Activated naive CD4-positive, alpha-beta T cell treated with anti-CD3 and anti-CD28 coated beads, Interleukin-2, amount 50 U/mL, for 72 hours (primary cell): ENCODE measurements around the gene CIDEB. TPM values are rescaled to one million over a fixed set of nuclear protein-coding genes. Genes with fewer than 3 reads are reported as not detected.
A peak's percentile ranks its signal among the peaks of the same experiment; 100 is the strongest.

Experiments
- ATAC-seq, 2 donors: fragments of 150-1000 bp; cut with Tn5 transposase; 2 replicates each; pipeline ENCODE4 v1.10.0; 2021; ENCODE audit warnings: mild to moderate bottlenecking in 2 of 2, moderate library complexity in 2 of 2
- DNase-seq, 2 donors: peaks; one replicate each; pipeline ENCODE4 v3.0.0; 2021 to 2022; ENCODE audit warnings: low spot score in 2 of 2
- H3K27ac Mint-ChIP-seq, 2 donors: one replicate each; pipeline ENCODE4 v1.8.0; 2022; ENCODE audit warnings: mild to moderate bottlenecking in 2 of 2, mixed read lengths in 2 of 2
- H3K36me3 Mint-ChIP-seq, 2 donors: one replicate each; pipeline ENCODE4 v1.8.0; 2022; ENCODE audit warnings: mixed read lengths in 2 of 2
- H3K9me3 Mint-ChIP-seq, 2 donors: one replicate each; pipeline ENCODE4 v1.8.0; 2022; ENCODE audit warnings: mixed read lengths in 2 of 2
- total RNA-seq, 2 donors: library from RNA; stranded (reverse); gene quantifications; one replicate each; pipeline ENCODE4 v1.2.3, GENCODE V29; 2022

The CIDEB gene
- total RNA-seq, 2 donors from 2014 or later, result 6.9 to 17.0 TPM

GRCh38 chr14:24285351-24285750 is 22.4 kb downstream of the CIDEB start:
- no peak for DNase-seq
- Mint-ChIP-seq H3K27ac (no peak overlapping the region), H3K36me3 (peaks cover 1 to 4% of the 10 kb centered on the region in 2 donors), H3K9me3 (no peaks in the 10 kb centered on the region)
- ATAC-seq, result no peak

- Mint-ChIP-seq H3K9me3 (no peaks in the 10 kb centered on the region), H3K27ac (no peak overlapping the region), H3K36me3 (no peaks in the 10 kb centered on the region)
- DNase-seq (no peak), ATAC-seq (no peak)
Observed at GRCh38 chr14:24284501-24285035, 23.2 kb downstream of the CIDEB start.

DNA sequence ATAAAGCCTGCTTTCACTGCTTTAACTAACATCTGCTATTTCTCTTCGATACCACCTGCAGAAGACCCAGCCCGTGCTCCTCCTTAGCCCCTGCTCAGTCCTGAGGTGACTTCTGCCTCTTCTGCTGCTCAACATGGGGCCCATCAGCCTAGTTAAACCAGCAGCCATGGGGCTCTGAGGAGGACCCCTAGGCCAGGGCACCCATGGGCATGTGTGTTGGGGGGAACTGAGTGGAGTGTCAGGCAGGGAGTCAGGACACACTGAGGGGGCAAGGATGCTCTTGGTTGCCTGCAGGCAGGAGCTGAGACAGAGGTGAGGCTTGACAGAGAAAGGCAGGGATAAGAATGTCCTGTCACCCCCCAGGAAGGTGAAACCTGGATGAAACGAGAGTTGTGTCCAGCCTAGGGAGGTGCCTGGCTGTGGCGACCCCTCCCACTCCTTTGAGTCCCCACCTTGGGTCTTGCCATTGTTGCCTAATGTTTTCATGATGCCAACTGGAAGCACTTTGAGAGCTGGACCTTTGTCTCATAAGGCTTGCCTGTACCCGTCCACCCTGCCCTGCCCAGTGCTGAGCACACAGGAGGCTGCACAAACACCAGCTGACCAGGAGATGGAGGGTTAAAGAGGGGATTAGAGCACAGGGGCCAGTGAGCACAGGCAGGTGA is 23.8 kb downstream of the CIDEB start:
- Mint-ChIP-seq H3K27ac (no peak overlapping the region), H3K36me3 (no peaks in the 10 kb centered on the region), H3K9me3 (no peaks in the 10 kb centered on the region)
- DNase-seq, result no peak
- ATAC-seq, result no peak

DNA sequence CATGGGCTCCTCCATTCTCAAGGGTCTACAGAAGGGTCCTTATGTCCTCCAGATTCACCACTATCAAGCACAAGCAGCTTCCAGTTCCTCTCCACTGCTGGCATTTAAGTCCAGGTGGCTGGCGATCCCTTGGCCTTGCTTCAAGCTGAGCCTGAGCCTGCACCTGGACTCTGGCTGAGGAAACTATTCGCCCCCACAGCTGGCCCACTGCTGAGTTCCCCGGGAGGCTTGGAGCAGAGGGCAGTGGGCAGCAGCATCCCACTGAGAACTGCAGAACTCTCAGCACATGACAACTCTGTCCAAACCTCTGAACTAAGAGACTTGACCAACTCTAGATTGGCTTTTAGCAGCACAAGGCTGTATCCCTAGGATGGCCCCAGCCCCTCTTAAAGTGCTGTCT is 25.0 kb downstream of the CIDEB start:
- DNase-seq (no peak), ATAC-seq (no peak)
- peaks cover 4 to 8% of the 10 kb centered on the region in 2 donors for H3K36me3 Mint-ChIP-seq
- no peak overlapping the region for H3K27ac Mint-ChIP-seq
- H3K9me3 Mint-ChIP-seq, result peaks cover 0 to 8% of the 10 kb centered on the region in 2 donors

DNA sequence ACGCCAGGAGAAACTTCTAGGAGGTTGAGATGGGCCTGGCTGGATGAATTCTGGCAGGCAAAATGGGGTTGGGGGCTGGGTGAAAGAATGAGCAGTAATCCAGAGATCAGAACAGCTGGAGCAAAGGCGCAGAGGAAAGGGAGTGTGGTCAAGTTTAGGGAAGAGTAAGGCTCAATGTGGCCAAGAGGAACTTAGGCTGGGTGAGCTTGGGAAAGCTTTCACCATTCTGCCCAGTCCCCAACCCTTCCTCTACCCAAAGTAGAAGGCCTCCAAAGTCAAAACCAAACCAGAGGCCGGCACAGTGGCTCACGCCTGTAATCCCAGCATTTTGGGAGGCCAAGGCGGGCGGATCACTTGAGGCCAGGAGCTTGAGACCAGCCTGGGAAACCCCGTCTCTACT is 26.1 kb downstream of the CIDEB start:
- Mint-ChIP-seq H3K36me3 (peaks cover 4 to 8% of the 10 kb centered on the region in 2 donors), H3K27ac (no peak overlapping the region), H3K9me3 (peaks cover 0 to 8% of the 10 kb centered on the region in 2 donors)
- ATAC-seq, result no peak
- DNase-seq, result no peak

GRCh38 chr14:24280797-24281460 is 26.8 kb downstream of the CIDEB start:
- DNase-seq (no peak), ATAC-seq (no peak)
- Mint-ChIP-seq H3K9me3 (peaks cover 0 to 8% of the 10 kb centered on the region in 2 donors), H3K27ac (peak overlapping the region in 1 of 2 donors; percentile 15), H3K36me3 (peaks cover 4 to 8% of the 10 kb centered on the region in 2 donors)

DNA sequence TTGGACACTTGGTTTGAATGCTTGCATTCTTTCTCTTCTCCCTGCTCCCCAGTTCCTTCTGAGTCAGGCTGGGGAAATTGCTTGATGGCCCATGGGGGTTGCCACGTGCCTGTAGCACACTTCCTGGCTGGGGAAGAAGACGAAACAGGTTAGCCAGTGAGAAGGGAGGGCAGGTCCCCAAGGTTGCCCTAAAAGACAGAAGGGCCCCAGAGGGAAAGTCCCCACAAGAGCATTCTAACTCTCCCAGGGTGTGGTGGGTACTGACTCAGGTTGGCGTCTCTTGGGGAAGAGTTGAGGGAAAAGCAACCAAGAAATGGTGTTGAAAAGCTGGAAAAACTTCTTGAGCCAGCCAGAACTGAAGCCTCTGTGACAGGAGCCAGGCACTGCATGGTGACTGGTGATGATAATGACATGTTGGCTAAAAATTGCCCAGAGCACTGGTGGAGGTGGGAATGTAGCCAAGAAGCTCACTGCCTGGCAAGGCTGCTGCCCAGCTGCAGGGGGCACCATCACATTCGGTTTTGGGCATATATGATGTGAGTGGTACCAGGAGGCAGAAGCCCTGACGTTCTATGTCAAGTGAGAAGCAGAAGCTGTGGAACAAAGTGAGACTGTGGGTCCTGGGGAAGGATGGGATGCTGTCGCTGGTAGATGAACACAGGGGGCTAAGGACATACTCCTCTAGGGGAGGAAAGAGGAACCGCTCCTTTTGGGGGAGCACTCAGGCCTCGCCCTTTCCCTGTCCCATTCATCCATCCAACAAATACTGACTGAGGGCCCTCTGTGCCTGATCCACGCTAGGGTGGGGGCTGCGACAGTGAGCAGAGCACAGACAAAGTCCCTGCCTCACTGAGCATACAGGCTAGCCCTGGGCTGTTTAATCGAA is 28.2 kb downstream of the CIDEB start:
- H3K36me3 Mint-ChIP-seq, result peaks cover 4 to 8% of the 10 kb centered on the region in 2 donors
- peak overlapping the region; percentile 23 to 37 for H3K27ac Mint-ChIP-seq
- DNase-seq, result peak; percentile 25 to 78
- ATAC-seq, result peak; percentile 77 to 98
- peaks cover 0 to 8% of the 10 kb centered on the region in 2 donors for H3K9me3 Mint-ChIP-seq

DNA sequence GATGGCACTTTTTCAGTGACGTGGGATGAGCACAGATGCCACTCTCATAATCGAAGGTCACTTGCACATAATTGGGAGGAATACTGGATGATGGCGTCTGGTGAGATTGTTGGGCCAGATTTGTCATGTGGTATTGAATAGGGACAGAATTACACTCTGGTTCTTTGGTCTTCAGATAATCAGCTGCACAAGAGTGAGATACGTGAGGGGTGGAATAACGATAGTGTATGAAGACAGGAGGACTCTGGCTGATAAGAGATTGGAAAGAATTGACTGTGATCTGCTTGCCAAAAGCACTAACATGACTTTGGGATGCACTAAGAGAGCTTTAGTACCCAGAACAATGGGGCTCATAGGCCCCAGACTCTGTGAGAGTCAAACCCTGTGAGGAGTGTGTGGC is 29.4 kb downstream of the CIDEB start:
- peak overlapping the region; percentile 23 to 73 for H3K27ac Mint-ChIP-seq
- no peak for ATAC-seq

GRCh38 chr14:24277606-24278321 is 30.0 kb downstream of the CIDEB start:
- H3K9me3 Mint-ChIP-seq, result peaks cover 0 to 8% of the 10 kb centered on the region in 2 donors
- ATAC-seq (no peak), DNase-seq (no peak)
- H3K36me3 Mint-ChIP-seq, result peaks cover 4 to 8% of the 10 kb centered on the region in 2 donors
- H3K27ac Mint-ChIP-seq, result peak overlapping the region; percentile 23 to 45

More for the DNA sequence above, 29.4 kb downstream of the CIDEB start:
- Mint-ChIP-seq H3K9me3 (peaks cover 0 to 8% of the 10 kb centered on the region in 2 donors), H3K36me3 (peaks cover 4 to 8% of the 10 kb centered on the region in 2 donors)
- DNase-seq, result no peak

DNA sequence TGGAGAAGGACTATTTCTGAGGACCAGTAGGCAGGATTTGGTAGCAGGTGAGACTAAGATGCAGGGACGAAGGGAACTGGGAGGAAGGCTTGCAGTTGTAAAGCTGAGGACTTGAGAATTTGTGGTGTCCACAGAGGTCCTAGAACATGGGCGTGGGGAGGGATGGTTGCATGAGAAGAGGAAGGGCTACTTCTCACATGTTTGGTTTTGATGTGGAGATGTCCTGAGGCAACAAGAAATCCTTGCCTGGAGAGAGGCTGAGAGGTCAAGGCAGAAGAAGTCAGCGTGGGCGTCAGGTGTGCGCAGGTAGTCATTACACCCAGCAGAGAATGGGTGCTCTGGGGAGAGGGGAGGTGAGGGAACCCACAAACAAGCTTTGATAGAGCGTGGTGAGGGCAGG is 30.7 kb downstream of the CIDEB start:
- no peak for ATAC-seq
- H3K9me3 Mint-ChIP-seq, result peaks cover 0 to 8% of the 10 kb centered on the region in 2 donors
- peaks cover 4 to 8% of the 10 kb centered on the region in 2 donors for H3K36me3 Mint-ChIP-seq
- no peak overlapping the region for H3K27ac Mint-ChIP-seq
- DNase-seq, result no peak

- H3K36me3 Mint-ChIP-seq, result peaks cover 4 to 8% of the 10 kb centered on the region in 2 donors
- H3K27ac Mint-ChIP-seq, result peak overlapping the region; percentile 45 to 73
- DNase-seq (peak; percentile 54 to 70), ATAC-seq (peak; percentile 71 to 77)
- H3K9me3 Mint-ChIP-seq, result peaks cover 0 to 8% of the 10 kb centered on the region in 2 donors
Observed at GRCh38 chr14:24274101-24274543, 33.7 kb downstream of the CIDEB start.

DNA sequence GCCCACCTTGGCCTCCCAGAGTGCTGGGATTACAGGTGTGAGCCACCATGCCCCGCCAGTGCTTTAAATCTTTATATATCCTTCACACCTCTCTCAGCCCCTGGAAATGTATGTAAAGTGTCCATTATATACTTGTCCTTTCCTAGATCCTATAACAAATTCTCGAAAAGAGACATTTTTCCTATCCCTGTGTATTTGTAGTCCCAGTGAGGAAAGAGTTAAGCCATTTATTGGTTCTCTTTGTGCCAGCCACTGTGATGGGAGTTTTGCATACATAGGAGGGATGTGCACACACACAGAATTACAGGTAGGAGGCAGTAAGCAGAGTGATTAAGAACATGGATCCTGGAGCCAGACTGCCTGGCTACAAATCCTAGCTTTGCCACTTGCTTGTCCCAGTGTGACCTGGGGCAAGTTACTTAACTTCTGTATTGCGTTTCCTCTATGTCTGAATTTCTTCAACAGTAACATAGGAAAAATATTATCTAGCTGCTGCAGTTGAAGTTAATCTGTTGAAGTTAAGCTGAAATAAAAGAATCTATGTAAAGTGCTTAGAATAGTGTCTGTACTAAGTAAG is 34.3 kb downstream of the CIDEB start:
- Mint-ChIP-seq H3K9me3 (peaks cover 0 to 4% of the 10 kb centered on the region in 2 donors), H3K27ac (peak overlapping the region; percentile 68 to 73), H3K36me3 (peaks cover 4 to 5% of the 10 kb centered on the region in 2 donors)
- no peak for ATAC-seq
- DNase-seq, result no peak

DNA sequence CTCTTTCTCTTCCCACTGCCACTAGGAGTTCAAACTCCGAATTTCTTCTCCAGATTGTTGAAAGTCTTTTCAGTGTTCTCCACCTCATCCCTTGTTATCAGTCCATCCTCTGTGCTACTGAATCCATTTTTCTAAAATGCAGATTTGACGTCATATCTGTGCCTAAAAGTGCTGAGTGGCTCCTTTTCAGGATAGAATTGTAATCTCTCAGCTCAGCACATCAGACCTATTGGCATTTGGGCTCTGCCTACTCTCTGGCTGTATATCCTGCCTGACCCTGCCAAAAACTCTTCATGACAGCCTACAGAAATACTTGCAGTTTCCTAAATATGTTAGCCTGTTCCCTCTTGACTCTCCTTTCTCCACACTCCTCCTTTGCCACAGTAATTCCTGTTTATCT is 35.3 kb downstream of the CIDEB start:
- Mint-ChIP-seq H3K9me3 (no peaks in the 10 kb centered on the region), H3K27ac (peak overlapping the region; percentile 11 to 90), H3K36me3 (no peaks in the 10 kb centered on the region)
- DNase-seq, result no peak
- no peak for ATAC-seq

- DNase-seq (no peak), ATAC-seq (no peak)
- peaks cover 5 to 6% of the 10 kb centered on the region in 2 donors for H3K36me3 Mint-ChIP-seq
- no peaks in the 10 kb centered on the region for H3K9me3 Mint-ChIP-seq
- peak overlapping the region; percentile 90 to 92 for H3K27ac Mint-ChIP-seq
Observed at GRCh38 chr14:24271834-24272263, 35.9 kb downstream of the CIDEB start.

DNA sequence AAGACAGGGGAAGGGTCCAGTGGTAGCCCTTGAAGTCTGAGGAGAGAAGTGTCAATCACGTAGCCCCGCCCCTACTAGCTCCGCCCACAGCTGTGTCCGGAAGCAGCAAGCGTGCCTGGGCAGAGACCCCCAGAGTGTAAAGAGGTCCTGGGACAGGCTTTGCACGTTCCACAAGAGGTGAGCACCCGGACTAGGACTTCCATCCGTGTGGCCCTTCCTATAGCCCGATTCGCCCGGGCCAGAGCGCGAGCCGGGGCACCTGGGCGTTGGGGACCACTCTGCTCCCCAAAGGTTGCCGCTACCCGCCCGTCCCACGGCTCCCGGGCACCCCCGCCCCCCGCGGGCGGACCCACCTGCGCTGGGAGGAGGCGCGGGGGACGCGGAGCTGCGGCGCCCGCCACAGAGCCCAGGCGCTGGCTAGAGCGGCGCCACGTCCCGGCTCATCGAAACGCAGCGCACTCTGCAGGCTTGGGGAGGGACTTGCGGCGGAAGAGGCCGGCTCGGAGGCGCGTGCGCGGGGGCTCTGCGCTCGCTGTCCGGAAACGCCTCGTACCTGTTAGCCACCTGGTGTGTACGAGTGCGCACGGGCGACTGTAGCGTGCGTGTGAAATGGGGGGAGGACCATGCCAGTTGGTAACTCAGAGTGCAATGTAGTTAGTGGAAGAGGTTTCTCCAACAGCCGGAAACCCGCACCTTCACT is 36.5 kb downstream of the CIDEB start, which contains the start of gene RABGGTA:
Gene RABGGTA, minus strand, starts transcription at position 464 of the 700 bp plus-strand sequence. CDS start 482 bp downstream, outside the sequence.
- DNase-seq, result peak; percentile 90 to 91
- Mint-ChIP-seq H3K9me3 (no peaks in the 10 kb centered on the region), H3K27ac (peak within 1 kb of the TSS; percentile 90 to 95), H3K36me3 (peaks cover 5 to 7% of the 10 kb centered on the region in 2 donors)
- peak; percentile 81 to 87 for ATAC-seq
